ENCODE data around the gene IFNB1.

IFNB1 gene

GRCh38 chr9:21077781-21078180 is at the start of gene IFNB1:
Gene IFNB1 (minus strand): TSS chr9:21077942. CDS start chr9:21077869, 73 bp downstream.
- no peak within 1 kb of the TSS for H3K4me3 ChIP-seq (ENCODE audit: low read depth, low read length)
- no peak for TF ChIP-seq CTCF (IDR thresholded peaks at IDR 0.05; ENCODE audit: borderline replicate concordance, insufficient read depth, low read depth, low read length)

GRCh38 chr9:21121595-21122251 is 44.0 kb upstream of the IFNB1 start:
- H3K4me3 ChIP-seq (ENCODE audit: low read depth, low read length) = no peak overlapping the region
- TF ChIP-seq CTCF (IDR thresholded peaks at IDR 0.05; ENCODE audit: borderline replicate concordance, insufficient read depth, low read depth, low read length) = no peak

GRCh38 chr9:21121079-21121478 is 43.3 kb upstream of the IFNB1 start:
- no peak for TF ChIP-seq CTCF (IDR thresholded peaks at IDR 0.05; ENCODE audit: borderline replicate concordance, insufficient read depth, low read depth, low read length)
- H3K4me3 ChIP-seq (ENCODE audit: low read depth, low read length) = no peak overlapping the region

GRCh38 chr9:21119093-21119770 is 41.5 kb upstream of the IFNB1 start:
- H3K4me3 ChIP-seq (ENCODE audit: low read depth, low read length) = no peak overlapping the region
- TF ChIP-seq CTCF (IDR thresholded peaks at IDR 0.05; ENCODE audit: borderline replicate concordance, insufficient read depth, low read depth, low read length) = no peak

GRCh38 chr9:21114311-21114710 is 36.6 kb upstream of the IFNB1 start:
- H3K4me3 ChIP-seq (ENCODE audit: low read depth, low read length) = no peak overlapping the region
- no peak for TF ChIP-seq CTCF (IDR thresholded peaks at IDR 0.05; ENCODE audit: borderline replicate concordance, insufficient read depth, low read depth, low read length)

GRCh38 chr9:21110708-21111576 is 33.2 kb upstream of the IFNB1 start:
- H3K4me3 ChIP-seq (ENCODE audit: low read depth, low read length) = no peak overlapping the region
- peak; percentile 63 for TF ChIP-seq CTCF (IDR thresholded peaks at IDR 0.05; ENCODE audit: borderline replicate concordance, insufficient read depth, low read depth, low read length)
